HTERT RPE-1 (cell line): ENCODE results near the gene KDM6B.
"Not testable (repeated sequence)": the region's sequence is repeated elsewhere in the genome, so short reads cannot be mapped to it uniquely, and the experiment has no call there.

Source experiments
- in situ Hi-C: fragments of 300-500 bp; cut with MboI; formaldehyde crosslinking; loops from 4 replicates; pipeline ENCODE4 v1.14.3; 2020; ENCODE audit warnings: low sequenced_read_pairs

KDM6B gene

DNA sequence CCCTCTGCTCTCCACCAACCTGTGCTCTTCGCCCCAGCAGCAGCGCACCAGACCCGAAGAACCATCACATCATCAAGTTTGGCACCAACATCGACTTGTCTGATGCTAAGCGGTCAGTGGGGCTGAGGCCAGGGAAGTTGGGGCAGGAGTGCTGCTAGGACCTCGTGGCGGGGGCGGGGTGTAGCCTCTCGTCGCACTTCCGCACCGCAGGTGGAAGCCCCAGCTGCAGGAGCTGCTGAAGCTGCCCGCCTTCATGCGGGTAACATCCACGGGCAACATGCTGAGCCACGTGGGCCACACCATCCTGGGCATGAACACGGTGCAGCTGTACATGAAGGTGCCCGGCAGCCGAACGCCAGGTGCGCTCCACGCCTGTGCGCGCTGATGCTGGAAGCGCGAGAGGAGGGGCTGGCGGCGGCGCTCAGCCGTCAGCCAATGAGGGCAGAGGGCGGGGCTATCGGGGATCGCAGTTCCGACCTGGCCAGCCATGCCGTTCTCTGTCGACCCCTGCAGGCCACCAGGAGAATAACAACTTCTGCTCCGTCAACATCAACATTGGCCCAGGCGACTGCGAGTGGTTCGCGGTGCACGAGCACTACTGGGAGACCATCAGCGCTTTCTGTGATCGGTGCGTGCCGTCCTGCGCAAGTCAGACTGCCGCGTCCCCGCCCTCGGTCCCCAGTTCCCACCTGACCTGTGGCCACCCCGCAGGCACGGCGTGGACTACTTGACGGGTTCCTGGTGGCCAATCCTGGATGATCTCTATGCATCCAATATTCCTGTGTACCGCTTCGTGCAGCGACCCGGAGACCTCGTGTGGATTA is 17.6 kb downstream of the KDM6B start:
- in situ Hi-C loops: no loop called here

DNA sequence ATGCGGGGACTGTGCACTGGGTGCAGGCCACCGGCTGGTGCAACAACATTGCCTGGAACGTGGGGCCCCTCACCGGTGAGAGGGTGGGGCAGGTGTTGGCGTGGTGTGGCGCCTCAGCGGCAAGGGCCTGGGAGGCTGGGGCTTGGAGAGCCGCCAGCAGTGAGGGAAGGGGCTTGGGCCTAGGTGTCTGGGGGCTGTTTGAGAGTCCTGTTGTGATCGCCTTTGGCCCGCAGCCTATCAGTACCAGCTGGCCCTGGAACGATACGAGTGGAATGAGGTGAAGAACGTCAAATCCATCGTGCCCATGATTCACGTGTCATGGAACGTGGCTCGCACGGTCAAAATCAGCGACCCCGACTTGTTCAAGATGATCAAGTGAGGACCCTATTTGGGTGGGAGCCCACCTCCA is 18.2 kb downstream of the KDM6B start:
- in situ Hi-C loops: no loop called here

DNA sequence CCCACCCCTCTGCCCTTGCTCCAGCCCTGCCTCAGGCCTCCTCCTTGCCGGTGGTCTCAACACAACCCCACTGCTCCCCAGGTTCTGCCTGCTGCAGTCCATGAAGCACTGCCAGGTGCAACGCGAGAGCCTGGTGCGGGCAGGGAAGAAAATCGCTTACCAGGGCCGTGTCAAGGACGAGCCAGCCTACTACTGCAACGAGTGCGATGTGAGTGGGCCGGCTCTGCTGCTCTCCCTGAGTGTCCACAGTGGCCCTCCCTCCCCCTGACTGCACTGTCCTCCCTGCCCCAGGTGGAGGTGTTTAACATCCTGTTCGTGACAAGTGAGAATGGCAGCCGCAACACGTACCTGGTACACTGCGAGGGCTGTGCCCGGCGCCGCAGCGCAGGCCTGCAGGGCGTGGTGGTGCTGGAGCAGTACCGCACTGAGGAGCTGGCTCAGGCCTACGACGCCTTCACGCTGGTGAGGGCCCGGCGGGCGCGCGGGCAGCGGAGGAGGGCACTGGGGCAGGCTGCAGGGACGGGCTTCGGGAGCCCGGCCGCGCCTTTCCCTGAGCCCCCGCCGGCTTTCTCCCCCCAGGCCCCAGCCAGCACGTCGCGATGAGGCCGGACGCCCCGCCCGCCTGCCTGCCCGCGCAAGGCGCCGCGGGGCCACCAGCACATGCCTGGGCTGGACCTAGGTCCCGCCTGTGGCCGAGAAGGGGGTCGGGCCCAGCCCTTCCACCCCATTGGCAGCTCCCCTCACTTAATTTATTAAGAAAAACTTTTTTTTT is 19.1 kb downstream of the KDM6B start:
- in situ Hi-C loops: no loop called here

- in situ Hi-C loops: no loop called here
Observed at GRCh38 chr17:7853691-7854038, 19.6 kb downstream of the KDM6B start.

DNA sequence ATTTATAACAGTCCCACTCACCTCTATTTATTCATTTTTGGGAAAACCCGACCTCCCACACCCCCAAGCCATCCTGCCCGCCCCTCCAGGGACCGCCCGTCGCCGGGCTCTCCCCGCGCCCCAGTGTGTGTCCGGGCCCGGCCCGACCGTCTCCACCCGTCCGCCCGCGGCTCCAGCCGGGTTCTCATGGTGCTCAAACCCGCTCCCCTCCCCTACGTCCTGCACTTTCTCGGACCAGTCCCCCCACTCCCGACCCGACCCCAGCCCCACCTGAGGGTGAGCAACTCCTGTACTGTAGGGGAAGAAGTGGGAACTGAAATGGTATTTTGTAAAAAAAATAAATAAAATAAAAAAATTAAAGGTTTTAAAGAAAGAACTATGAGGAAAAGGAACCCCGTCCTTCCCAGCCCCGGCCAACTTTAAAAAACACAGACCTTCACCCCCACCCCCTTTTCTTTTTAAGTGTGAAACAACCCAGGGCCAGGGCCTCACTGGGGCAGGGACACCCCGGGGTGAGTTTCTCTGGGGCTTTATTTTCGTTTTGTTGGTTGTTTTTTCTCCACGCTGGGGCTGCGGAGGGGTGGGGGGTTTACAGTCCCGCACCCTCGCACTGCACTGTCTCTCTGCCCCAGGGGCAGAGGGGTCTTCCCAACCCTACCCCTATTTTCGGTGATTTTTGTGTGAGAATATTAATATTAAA is 20.2 kb downstream of the KDM6B start:
- in situ Hi-C loops: no loop called here

DNA sequence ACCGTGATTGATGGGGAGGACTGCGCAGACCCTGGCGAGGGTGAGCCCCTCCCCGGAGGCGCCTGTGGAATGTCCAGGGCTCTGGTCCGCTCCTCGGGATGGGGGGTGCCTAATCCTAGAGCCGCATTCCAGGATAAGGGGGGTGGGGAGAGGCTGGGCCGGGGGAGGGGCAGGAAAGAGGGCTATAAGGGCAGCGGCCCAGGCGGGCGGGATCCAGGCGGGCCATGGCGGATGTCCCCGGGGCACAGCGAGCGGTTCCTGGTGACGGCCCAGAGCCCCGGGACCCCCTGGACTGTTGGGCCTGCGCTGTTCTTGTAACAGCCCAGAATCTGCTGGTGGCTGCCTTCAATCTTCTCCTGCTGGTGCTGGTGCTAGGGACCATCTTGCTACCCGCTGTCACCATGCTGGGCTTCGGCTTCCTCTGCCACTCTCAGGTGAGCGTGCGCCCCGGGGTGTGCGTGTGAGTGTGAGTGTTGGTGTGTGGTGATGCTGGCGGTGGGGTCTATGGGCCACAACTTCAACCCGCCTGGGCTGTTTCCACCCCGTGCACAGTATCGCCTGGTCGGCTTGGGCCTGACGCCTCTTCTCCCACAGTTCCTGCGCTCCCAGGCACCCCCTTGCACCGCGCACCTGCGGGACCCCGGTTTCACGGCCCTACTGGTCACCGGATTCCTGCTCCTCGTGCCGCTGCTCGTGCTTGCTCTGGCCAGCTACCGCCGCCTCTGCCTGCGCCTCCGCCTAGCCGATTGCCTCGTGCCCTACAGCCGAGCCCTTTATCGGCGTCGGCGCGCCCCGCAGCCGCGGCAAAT is 21.0 kb downstream of the KDM6B start, which contains the start of gene TMEM88:
Gene TMEM88 (plus strand): TSS at position 216 of the 809 bp plus-strand sequence. CDS start 9 bp downstream, at position 225.
- in situ Hi-C loops: no loop called here

DNA sequence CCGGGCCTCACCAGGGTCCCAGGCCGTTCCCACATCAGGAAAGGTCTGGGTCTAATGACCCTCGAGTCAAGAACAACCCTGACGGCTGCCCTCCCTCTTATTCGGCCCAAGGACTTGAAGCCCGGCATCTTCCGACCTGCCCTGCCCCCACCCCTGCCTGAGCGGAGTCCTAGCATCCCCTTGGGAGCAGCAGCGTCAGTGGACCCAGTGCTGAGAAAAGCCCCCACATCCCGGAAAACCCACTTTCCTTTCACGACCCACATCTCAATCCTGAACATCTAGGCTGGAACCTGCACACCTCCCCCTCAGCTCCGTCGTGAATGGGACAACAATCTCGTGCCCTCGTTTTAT is 21.6 kb downstream of the KDM6B start:
- in situ Hi-C loops: no loop called here

DNA sequence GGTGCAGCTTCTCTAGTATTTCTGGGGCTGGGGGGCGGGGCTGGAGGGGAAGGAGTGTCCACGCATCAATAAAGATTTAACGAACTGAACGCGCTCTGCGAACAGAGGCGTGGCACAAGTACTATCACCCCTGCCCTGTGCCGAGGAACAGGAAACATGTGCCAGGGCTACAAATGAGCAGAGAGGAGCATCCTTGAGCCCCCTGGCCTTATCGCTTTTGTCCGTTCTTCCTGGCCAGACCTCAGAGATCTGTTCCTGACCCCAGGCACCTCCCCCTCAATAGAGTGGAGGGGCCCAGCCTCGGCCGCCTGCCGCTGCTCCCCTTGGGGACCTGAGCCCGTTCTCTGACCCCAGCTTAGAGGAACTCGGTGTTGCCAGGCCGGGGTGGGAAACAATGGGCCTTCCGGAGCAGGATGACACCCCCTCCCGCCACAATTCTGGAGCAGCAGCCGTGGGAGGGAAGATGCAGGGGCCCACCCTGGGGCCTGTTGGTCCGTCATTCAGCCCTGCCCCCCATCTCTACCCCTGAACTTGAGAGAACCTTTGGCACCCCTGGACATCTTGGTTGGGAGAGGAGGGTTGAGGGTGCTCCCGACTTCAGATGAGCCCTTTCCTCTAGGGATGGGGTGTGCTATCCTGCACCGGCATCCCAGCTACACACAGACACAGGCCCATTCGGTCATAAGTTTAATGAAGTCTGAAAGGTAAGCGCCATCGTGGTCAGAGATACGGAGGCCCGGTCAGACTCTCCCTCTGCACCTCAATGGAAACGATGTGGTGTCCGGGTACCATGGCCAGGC is 22.2 kb downstream of the KDM6B start:
- in situ Hi-C loops: no loop called here

DNA sequence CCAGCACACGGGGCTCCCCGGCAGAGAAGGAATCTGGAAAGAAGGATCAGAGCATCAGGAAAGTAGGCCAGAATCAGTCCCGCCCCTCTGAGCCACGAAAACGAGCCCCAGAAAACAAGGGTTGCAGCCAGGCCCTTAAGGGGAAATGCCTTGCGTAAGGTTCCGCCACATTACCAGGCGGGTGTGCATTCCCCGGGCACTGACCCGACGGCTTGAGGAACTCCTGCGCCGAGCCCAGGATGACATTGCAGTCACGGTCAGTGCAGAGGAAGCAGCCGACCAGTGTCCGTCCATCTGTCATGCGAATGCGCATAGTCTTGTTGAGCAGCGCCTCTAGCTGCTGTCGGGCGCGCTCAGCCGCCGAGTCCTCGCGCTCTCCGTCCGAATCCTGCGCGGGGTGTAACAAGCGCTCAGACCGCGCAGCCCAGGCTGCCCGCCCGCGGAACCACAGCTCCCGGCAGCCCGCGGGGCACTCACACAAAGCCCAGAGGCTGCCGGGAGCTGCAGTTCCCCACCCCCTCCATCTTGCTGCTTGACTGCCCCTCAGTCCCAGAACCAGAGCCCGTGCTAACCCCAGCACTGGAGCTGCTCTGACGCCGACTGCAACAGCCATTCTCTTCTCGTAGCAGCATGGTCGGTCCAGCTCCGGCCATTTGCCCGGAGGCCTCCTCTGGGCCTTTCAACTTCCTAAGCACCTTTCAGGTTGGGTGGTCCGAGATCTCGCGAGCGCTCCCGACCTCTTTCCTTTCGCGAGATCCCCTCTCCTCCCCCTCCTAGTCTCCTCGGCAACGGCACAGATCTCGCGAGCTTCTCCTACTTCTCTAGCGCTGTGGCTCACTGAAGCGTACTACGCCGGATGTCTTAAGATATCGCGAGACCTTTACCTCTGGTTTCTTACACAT is 23.0 kb downstream of the KDM6B start, which contains the start of gene NAA38:
Gene NAA38 (minus strand): TSS at position 749 of the 902 bp plus-strand sequence. CDS start 96 bp downstream, at position 653.
- in situ Hi-C loops: no loop called here

DNA sequence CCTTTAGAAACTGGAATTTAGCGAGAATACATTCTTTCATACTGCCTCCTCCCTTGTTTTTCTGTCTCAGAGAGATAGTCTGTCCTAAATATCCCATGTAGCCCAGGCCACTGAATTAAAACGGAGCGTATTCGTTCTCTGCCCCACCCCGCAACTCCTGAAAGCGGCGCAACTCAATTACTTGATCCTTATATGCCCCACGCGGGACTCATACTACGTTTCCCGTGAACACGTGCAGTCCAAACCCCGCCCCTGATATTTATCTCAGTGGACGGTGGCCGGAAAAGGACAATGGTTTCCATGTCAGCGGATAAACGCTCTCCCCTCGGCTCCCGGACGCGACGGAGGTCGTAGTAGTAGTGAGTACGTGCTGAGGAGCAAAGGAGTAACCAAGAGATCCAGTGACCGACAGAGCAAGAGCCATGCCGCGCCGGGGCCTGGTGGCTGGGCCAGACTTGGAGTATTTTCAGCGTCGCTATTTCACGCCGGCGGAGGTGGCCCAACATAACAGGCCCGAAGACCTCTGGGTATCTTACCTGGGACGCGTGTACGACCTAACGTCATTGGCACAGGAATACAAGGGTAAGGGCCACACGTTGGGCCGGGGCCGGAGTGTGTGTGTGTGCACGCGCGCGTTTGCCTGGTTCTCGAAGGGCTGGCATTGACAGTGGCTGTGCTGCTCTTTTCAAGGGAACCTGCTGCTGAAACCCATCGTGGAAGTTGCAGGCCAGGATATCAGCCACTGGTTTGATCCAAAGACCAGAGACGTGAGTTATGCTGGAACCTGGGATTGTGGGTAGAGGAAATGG is 23.9 kb downstream of the KDM6B start, which contains the start of gene CYB5D1:
Gene CYB5D1 (plus strand): TSS at position 291 of the 809 bp plus-strand sequence. CDS start 132 bp downstream, at position 423.
- in situ Hi-C loops: no loop called here

DNA sequence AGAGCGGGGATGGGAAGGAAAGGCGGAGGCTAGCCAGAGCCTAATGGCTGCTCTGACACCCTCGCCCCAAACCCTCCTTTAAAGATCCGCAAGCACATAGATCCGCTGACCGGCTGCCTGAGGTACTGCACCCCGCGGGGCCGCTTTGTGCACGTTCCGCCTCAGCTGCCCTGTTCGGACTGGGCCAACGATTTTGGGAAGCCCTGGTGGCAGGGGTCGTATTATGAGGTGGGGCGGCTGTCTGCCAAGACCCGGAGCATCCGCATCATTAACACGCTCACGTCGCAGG is 24.4 kb downstream of the KDM6B start:
- in situ Hi-C loops: no loop called here

GRCh38 chr17:7859028-7859427 is 25.0 kb downstream of the KDM6B start:
- in situ Hi-C loops: no loop called here

DNA sequence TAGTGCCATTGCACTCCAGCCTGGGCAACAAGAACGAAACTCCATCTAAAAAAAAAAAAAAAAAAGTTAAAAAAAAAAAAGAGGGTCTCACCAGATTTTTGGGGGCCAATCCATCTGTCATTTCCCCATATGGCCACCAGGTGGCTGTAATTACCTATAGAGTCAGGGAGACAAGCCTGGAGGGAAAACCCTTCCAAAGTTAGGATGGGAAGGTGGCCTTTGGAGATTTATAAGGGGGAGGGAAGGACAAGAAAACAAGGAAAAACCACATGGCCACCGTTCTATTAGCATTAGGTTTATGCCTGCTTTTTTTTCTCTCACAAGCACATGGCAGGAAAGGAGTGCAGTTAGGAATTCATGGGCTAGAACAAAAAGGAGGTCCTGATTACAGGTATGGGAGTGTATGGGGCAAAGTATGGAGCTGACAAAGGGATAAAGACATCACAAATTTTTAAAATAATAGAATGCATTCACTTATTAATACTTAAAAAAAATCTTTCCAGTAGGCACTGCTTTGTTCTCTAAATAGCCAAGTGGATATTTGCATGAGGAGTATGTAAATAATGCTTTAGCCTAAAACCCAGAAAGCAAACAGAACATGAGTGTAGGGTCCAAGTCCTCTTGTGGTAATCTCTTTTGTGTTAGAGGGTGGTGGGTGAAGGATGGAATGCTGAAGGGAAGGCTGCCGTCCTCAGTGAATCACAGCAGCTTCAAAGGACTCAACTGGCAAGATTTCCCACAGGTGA is 28.8 kb downstream of the KDM6B start:
- in situ Hi-C loops: no loop called here

- in situ Hi-C loops: not testable (repeated sequence)
Observed at GRCh38 chr17:7864384-7864783, 30.4 kb downstream of the KDM6B start.

DNA sequence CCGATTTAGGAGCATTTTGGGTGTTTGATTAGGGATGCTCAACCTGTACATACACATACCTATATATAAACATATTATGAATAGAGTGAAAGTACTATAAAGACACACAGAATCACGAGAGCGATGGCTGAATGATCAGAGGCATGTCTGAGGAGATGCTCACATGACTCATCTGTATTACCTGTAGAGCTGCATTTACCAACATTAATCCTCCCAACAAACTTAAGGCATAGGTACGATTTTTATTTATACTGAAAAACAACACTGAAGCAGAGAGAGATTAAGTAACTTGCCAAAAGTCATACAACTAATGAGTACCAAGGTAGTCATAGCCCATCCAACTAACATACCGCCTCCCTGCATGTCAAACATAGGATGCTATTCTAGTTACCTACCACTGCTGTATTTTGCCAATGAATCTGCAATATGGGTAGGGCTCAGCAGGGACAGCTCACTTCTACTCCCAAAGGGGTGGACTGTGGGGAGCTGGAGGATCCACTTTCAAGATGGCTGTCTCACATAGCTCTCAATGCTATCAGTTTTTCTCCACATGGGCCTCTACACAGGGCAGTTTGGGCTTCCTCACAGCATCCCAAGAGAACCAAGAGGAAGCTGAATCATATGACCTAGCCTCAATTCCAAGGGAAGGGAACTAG is 31.1 kb downstream of the KDM6B start:
- in situ Hi-C loops: no loop called here

DNA sequence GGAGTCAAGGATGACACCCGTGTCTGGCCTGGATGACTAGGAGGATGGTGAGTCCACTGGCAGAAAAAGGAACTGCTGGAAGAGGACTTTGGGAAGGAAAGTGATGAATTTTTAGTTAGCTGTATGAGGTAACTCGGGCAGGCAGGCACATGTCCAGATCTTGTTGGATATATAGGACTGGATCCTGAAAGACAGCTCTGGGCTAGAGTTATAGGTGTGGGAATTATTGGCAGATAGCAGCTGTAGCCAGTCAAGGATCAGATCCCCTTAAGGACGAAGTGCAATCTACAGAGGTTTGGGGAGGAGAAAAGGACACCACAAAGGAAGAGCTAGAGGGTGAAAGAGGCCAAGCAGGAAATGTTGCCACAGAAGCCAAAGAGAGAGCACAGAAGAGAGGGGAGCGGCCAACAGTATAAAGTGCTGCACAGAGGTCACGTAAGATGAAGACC is 33.9 kb downstream of the KDM6B start:
- in situ Hi-C loops: no loop called here

DNA sequence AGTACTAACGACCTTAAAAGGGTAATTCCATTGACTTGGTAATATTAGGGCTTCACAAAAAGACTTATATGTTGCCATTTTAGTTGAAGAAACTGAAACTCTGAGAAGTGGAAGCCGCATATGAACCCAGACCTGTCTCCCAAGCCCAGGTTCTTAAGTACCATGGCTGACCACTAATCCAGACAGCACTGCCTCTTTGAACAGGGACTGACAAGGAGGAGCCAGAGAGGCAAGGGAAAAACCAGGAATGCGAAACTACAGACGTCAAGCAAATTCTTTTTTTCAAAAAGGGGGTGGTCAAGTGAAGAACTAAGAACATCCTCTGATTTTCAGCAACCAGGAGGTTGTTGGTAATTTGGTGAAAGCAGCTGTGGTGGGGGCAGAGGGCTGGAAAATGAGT is 39.0 kb downstream of the KDM6B start:
- in situ Hi-C loops: no loop called here
